ENCODE results near the gene APLNR. TPM values are rescaled to one million over a fixed set of nuclear protein-coding genes. Genes with fewer than 3 reads are reported as not detected.

Gene APLNR
- total RNA-seq, 2 experiments from 2014 or later, result not detected

Other genes with a start within 250 kb of the APLNR start
- gene OR5AK2, start 248.3 kb downstream of the APLNR start, total RNA-seq (2014; rRNA removed; shearing (Covaris generic)), result not detected in 2 replicates
- gene OR5AK2, start 248.3 kb downstream of the APLNR start, total RNA-seq (2022), result not detected in 2 replicates
- not detected in 2 replicates for gene LRRC55, start 55.3 kb downstream of the APLNR start, total RNA-seq (2014; rRNA removed; shearing (Covaris generic))
- gene LRRC55, start 55.3 kb downstream of the APLNR start, total RNA-seq (2022), result not detected in 2 replicates
- 5.3 and 6.4 TPM in 2 replicates for gene TNKS1BP1, start 87.7 kb upstream of the APLNR start, total RNA-seq (2014; rRNA removed; shearing (Covaris generic))
- gene TNKS1BP1, start 87.7 kb upstream of the APLNR start, total RNA-seq (2022), result 16.4 and 19.7 TPM in 2 replicates
- 146 and 185 TPM in 2 replicates for gene SSRP1, start 98.6 kb upstream of the APLNR start, total RNA-seq (2014; rRNA removed; shearing (Covaris generic))
- gene SSRP1, start 98.6 kb upstream of the APLNR start, total RNA-seq (2022), result 216 and 221 TPM in 2 replicates
- not detected in 2 replicates for gene P2RX3, start 101.1 kb upstream of the APLNR start, total RNA-seq (2014; rRNA removed; shearing (Covaris generic))
- gene P2RX3, start 101.1 kb upstream of the APLNR start, total RNA-seq (2022), result not detected in 2 replicates
- gene PRG3, start 143.9 kb upstream of the APLNR start, total RNA-seq (2014; rRNA removed; shearing (Covaris generic)), result not detected in 2 replicates
- gene PRG3, start 143.9 kb upstream of the APLNR start, total RNA-seq (2022), result not detected in 2 replicates
- gene PRG2, start 153.4 kb upstream of the APLNR start, total RNA-seq (2014; rRNA removed; shearing (Covaris generic)), result 0.28 TPM in 1 of 2 replicates, not detected in the other
- 1.1 and 1.2 TPM in 2 replicates for gene PRG2, start 153.4 kb upstream of the APLNR start, total RNA-seq (2022)
- gene SLC43A3, start 189.9 kb upstream of the APLNR start, total RNA-seq (2014; rRNA removed; shearing (Covaris generic)), result 38.4 and 41.3 TPM in 2 replicates
- gene SLC43A3, start 189.9 kb upstream of the APLNR start, total RNA-seq (2022), result 55.5 and 62.1 TPM in 2 replicates
- gene RTN4RL2, start 223.3 kb upstream of the APLNR start, total RNA-seq (2014; rRNA removed; shearing (Covaris generic)), result 0.25 and 0.41 TPM in 2 replicates
- 2.3 and 4.2 TPM in 2 replicates for gene RTN4RL2, start 223.3 kb upstream of the APLNR start, total RNA-seq (2022)